HepG2 (cell line): ENCODE results near the gene LDAF1. TPM values are rescaled to one million over a fixed set of nuclear protein-coding genes. Genes with fewer than 3 reads are reported as not detected.

Experiments
- ATAC-seq: fragments of 200-7000 bp; cut with Tn5 transposase; 3 replicates; pipeline ENCODE4 v1.9.1; 2020; ENCODE audit warnings: mild to moderate bottlenecking, moderate library complexity
- BruUV-seq: library from RNA; stranded (reverse); fragments of 400-500 nt; replicated peaks from 2 replicates; lab custom pipeline; 2021; lab: Mats Ljungman, UMichigan
- CTCF ChIA-PET: fragments of 300-600 bp; formaldehyde crosslinking; extraction: SDS; loops from one replicate; lab custom pipeline; 2021; ENCODE audit warnings: low total read pairs, inconsistent platforms, low intra/inter-chr PET ratio; lab: Yijun Ruan, JAX
- POLR2A ChIA-PET: fragments of 350-600 bp; sonication (Branson Sonifier 250); formaldehyde crosslinking; loops from one replicate; lab custom pipeline; 2020; ENCODE audit warnings: antibody characterized with exemption, inconsistent platforms; lab: Yijun Ruan, JAX
- DNase-seq: peaks from one replicate; pipeline ENCODE4 v3.0.0-alpha.2; 2015; ENCODE audit warnings: low spot score
- FAIRE-seq: peaks from 3 replicates; lab custom pipeline; 2011; peaks lifted over from hg19 to GRCh38; lab: Jason Lieb, UNC
- H2AFZ ChIP-seq: one replicate; pipeline ENCODE4 v1.6.1; 2011; ENCODE audit warnings: low read length, inconsistent platforms
- H3K27ac ChIP-seq: fragments of 300-600 bp; 3 replicates; pipeline ENCODE4 v1.8.0; 2011; ENCODE audit warnings: mixed run types, mild to moderate bottlenecking, mixed read lengths, low read length, inconsistent platforms; ENCODE audit not compliant: insufficient read depth; ENCODE audit errors: extremely low read length
- H3K27me3 ChIP-seq, 2 experiments: fragments of 200-600 bp in 1 of 2; 2 replicates in 1 of 2; 3 replicates in 1 of 2; pipeline versions ENCODE4 v1.6.0 to v1.8.0; 2011; ENCODE audit warnings: low read length in 2 of 2, mild to moderate bottlenecking in 2 of 2, moderate library complexity in 2 of 2, inconsistent platforms in 1 of 2; ENCODE audit not compliant: insufficient read depth in 2 of 2, control insufficient read depth in 1 of 2
- H3K36me3 ChIP-seq, 2 experiments: fragments of 200-600 bp in 1 of 2; replicated peaks in 1 of 2; 2 replicates in 1 of 2; 3 replicates in 1 of 2; pipeline versions ENCODE4 v1.5.1 to v1.8.0; 2011; ENCODE audit warnings: low read length in 2 of 2, inconsistent platforms in 1 of 2; ENCODE audit not compliant: insufficient read depth in 2 of 2, control insufficient read depth in 1 of 2
- H3K4me1 ChIP-seq: 2 replicates; pipeline ENCODE4 v1.5.1; 2012; ENCODE audit warnings: low read length, inconsistent platforms; ENCODE audit not compliant: insufficient read depth
- H3K4me2 ChIP-seq: 2 replicates; pipeline ENCODE4 v1.6.0; 2011; ENCODE audit warnings: low read depth, low read length, inconsistent platforms
- H3K4me3 ChIP-seq, 3 experiments: fragments of 200-600 bp in 1 of 3; sonication (generic), shearing (Covaris generic) in 1 of 3; replicated peaks in 1 of 3; 2 replicates each; pipeline ENCODE4 v1.5.1; 2011 to 2016; ENCODE audit warnings: low read length in 3 of 3, inconsistent platforms in 2 of 3, low read depth in 2 of 3, mild to moderate bottlenecking in 2 of 3, control low read depth in 1 of 3, mixed read lengths in 1 of 3; ENCODE audit not compliant: insufficient read depth in 1 of 3
- H3K79me2 ChIP-seq: one replicate; pipeline ENCODE4 v1.6.1; 2011; ENCODE audit warnings: low read length, inconsistent platforms; ENCODE audit not compliant: insufficient read depth
- H3K9ac ChIP-seq: 2 replicates; pipeline ENCODE4 v1.6.0; 2011; ENCODE audit warnings: mild to moderate bottlenecking, low read depth, low read length, inconsistent platforms; ENCODE audit not compliant: insufficient read depth
- H3K9me3 ChIP-seq: 2 replicates; pipeline ENCODE4 v1.5.1; 2012; ENCODE audit warnings: mild to moderate bottlenecking, low read length
- H4K20me1 ChIP-seq: 2 replicates; pipeline ENCODE4 v1.6.0; 2011; ENCODE audit warnings: inconsistent platforms, mild to moderate bottlenecking, low read length, moderate library complexity; ENCODE audit not compliant: insufficient read depth
- HCFC1 ChIP-seq: fragments of 150-350 bp; IDR thresholded peaks from 2 replicates; pipeline ENCODE4 v1.6.1; 2014; ENCODE audit warnings: low read depth, low read length
- HDAC2 ChIP-seq: sonication (generic); formaldehyde crosslinking; IDR thresholded peaks from 2 replicates; pipeline ENCODE4 v1.4.0; 2020; ENCODE audit warnings: missing genetic modification reagents
- HOXA9 ChIP-seq: sonication (generic); formaldehyde crosslinking; IDR thresholded peaks from 2 replicates; pipeline ENCODE4 v1.8.1; 2022; ENCODE audit warnings: missing genetic modification reagents, mild to moderate bottlenecking, moderate library complexity, borderline replicate concordance
- KLF13 ChIP-seq: sonication (generic); formaldehyde crosslinking; IDR thresholded peaks from 2 replicates; pipeline ENCODE4 v1.4.0; 2020; ENCODE audit warnings: mild to moderate bottlenecking, missing genetic modification reagents
- MEIS2 ChIP-seq: sonication (generic); formaldehyde crosslinking; IDR thresholded peaks from 2 replicates; pipeline ENCODE4 v1.9.0; 2021; ENCODE audit warnings: mild to moderate bottlenecking, missing genetic modification reagents
- TARDBP ChIP-seq: sonication (generic); formaldehyde crosslinking; IDR thresholded peaks from 2 replicates; pipeline ENCODE4 v1.8.0; 2022; ENCODE audit warnings: mild to moderate bottlenecking, missing genetic modification reagents
- TCF12 ChIP-seq, 2 experiments: fragments of 450-650 bp in 1 of 2; sonication (generic) in 1 of 2; formaldehyde crosslinking in 1 of 2; IDR thresholded peaks; 2 replicates each; pipeline versions ENCODE4 v1.6.1 to v1.8.0; 2017 to 2022; ENCODE audit warnings: antibody characterized with exemption in 1 of 2, mild to moderate bottlenecking in 1 of 2, missing genetic modification reagents in 1 of 2, moderate library complexity in 1 of 2
- ZC3H4 ChIP-seq: sonication (generic); formaldehyde crosslinking; IDR thresholded peaks from 2 replicates; pipeline ENCODE4 v1.4.0; 2020; ENCODE audit warnings: missing genetic modification reagents, borderline replicate concordance
- ZNF274 ChIP-seq: sonication (generic); formaldehyde crosslinking; IDR thresholded peaks from 2 replicates; pipeline ENCODE4 v1.5.1; 2020; ENCODE audit warnings: mild to moderate bottlenecking, missing genetic modification reagents
- ZNF382 ChIP-seq: sonication (generic); formaldehyde crosslinking; IDR thresholded peaks from 2 replicates; pipeline ENCODE4 v1.5.0; 2020; ENCODE audit warnings: missing genetic modification reagents, mild to moderate bottlenecking, borderline replicate concordance
- ZNF678 ChIP-seq: sonication (generic); formaldehyde crosslinking; IDR thresholded peaks from 2 replicates; pipeline ENCODE4 v1.4.0; 2020; ENCODE audit warnings: mild to moderate bottlenecking, missing genetic modification reagents
- ZNF724P ChIP-seq: sonication (generic); formaldehyde crosslinking; IDR thresholded peaks from 2 replicates; pipeline ENCODE4 v1.8.0; 2022; ENCODE audit warnings: missing genetic modification reagents, borderline replicate concordance
- WGBS: methylation state at CpG from one replicate; pipeline ENCODE4 v1.1.6; 2017; ENCODE audit warnings: low lambda C conversion rate; 5-methylcytosine and 5-hydroxymethylcytosine counted together
- in situ Hi-C: cut with HindIII; loops from 2 replicates; pipeline ENCODE4 v1.10.0; 2017; ENCODE audit warnings: low pct_unique_long_range_greater_than_20kb; ENCODE audit not compliant: extremely low pct_ligation_motif_present
- intact Hi-C: fragments of 100-400 bp; cut with micrococcal nuclease; formaldehyde crosslinking; loops from one replicate; pipeline ENCODE4 v1.10.0; 2022; ENCODE audit not compliant: unreplicated experiment
- polyA plus RNA-seq, 8 experiments: library from polyadenylated mRNA; depleted of rRNA in 3 of 8; stranded (reverse) in 7 of 8; unstranded in 1 of 8; fragments of >200 nt; fragmentation: Illumina TruSeq in 4 of 8; extraction: Trizol in 4 of 8; gene quantifications; 2 replicates each; pipeline versions ENCODE4 v1.2.1 to v1.2.3, GENCODE V29; 2011 to 2016; ENCODE audit warnings: low read depth in 4 of 8, missing spikeins in 1 of 8, mixed read lengths in 1 of 8; ENCODE audit not compliant: insufficient read depth in 1 of 8
- total RNA-seq, 5 experiments: library from RNA; depleted of rRNA; stranded (reverse); fragments of >200 nt; fragmentation: Illumina TruSeq; extraction: Trizol; gene quantifications; 2 replicates each; pipeline ENCODE4 v1.2.3, GENCODE V29; 2016; ENCODE audit warnings: low read depth in 1 of 5

The LDAF1 gene
- total and polyA plus RNA-seq, 2 of the 13 experiments (the other 11 are each of a cell fraction or from before 2014, with no cell fraction given) = 6.3 to 7.5 TPM

GRCh38 chr16:21120976-21121520 lies 37.4 kb upstream of the LDAF1 start:
- H3K79me2 ChIP-seq = no peaks in the 10 kb centered on the region
- ChIA-PET CTCF (no interaction called here), POLR2A (no interaction called here)
- peaks cover 0 to 12% of the 10 kb centered on the region in 2 experiments; a peak in 1 of 5 replicates for H3K27me3 ChIP-seq
- ATAC-seq (no peak), FAIRE-seq (no peak), DNase-seq (no peak)
- no peak overlapping the region for H3K9ac ChIP-seq
- no peaks in the 10 kb centered on the region for H4K20me1 ChIP-seq
- 39% methylated on average over 2 of the region's 2 CpGs for WGBS
- H3K4me3 ChIP-seq = no peak overlapping the region
- peaks cover 7% of the 10 kb centered on the region for H3K4me1 ChIP-seq
- intact Hi-C loops (no loop called here), in situ Hi-C loops (no loop called here)
- H3K36me3 ChIP-seq = no peaks in the 10 kb centered on the region
- no TSS peak for BruUV-seq
- H3K9me3 ChIP-seq = no peaks in the 10 kb centered on the region
- H2AFZ ChIP-seq = no peak overlapping the region
- no peak for TF ChIP-seq ZNF724P (CRISPR knock-in tag)
- TF ChIP-seq MEIS2 (CRISPR knock-in tag) = no peak
- TF ChIP-seq HOXA9 = no peak
- TF ChIP-seq ZC3H4 (CRISPR knock-in tag) = no peak
- no peak for TF ChIP-seq ZNF678 (CRISPR knock-in tag)
- TF ChIP-seq HDAC2 (CRISPR knock-in tag) = no peak
- H3K4me2 ChIP-seq = no peak overlapping the region
- H3K27ac ChIP-seq = no peak overlapping the region

- CTCF ChIA-PET = no interaction called here
- no peak overlapping the region for H3K9ac ChIP-seq
- H3K27ac ChIP-seq = no peak overlapping the region
- FAIRE-seq = no peak
- BruUV-seq = no TSS peak
- no peak for DNase-seq
- H2AFZ ChIP-seq = no peak overlapping the region
- POLR2A ChIA-PET = no interaction called here
- H3K4me2 ChIP-seq = no peak overlapping the region
- no peak for ATAC-seq
- WGBS = 68% methylated on average over 7 of the region's 7 CpGs
- intact Hi-C loops (no loop called here), in situ Hi-C loops (no loop called here)
- no peaks in the 10 kb centered on the region for H3K79me2 ChIP-seq
- no peak overlapping the region for H3K4me3 ChIP-seq
- no peaks in the 10 kb centered on the region for H3K4me1 ChIP-seq
- no peaks in the 10 kb centered on the region for H3K9me3 ChIP-seq
- no peaks in the 10 kb centered on the region for H3K36me3 ChIP-seq
- H4K20me1 ChIP-seq = no peaks in the 10 kb centered on the region
- TF ChIP-seq HCFC1 (no peak), TCF12 (IDR thresholded peaks at IDR 0.05) (no peak), TCF12 (CRISPR knock-in tag; IDR thresholded peaks at IDR 0.05) (no peak), ZNF274 (CRISPR knock-in tag) (no peak), ZNF382 (CRISPR knock-in tag) (no peak), TARDBP (no peak), KLF13 (CRISPR knock-in tag) (no peak)
- H3K27me3 ChIP-seq = peaks cover 2 to 17% of the 10 kb centered on the region in 2 experiments; a peak in 2 of 5 replicates
These were observed 33.3 kb upstream of the LDAF1 start for GRCh38 chr16:21125191-21125590.
